ENCODE data around the gene NLRP12.
"Not testable (repeated sequence)": the region's sequence is repeated elsewhere in the genome, so short reads cannot be mapped to it uniquely, and the experiment has no call there.

NLRP12 gene, protein sequence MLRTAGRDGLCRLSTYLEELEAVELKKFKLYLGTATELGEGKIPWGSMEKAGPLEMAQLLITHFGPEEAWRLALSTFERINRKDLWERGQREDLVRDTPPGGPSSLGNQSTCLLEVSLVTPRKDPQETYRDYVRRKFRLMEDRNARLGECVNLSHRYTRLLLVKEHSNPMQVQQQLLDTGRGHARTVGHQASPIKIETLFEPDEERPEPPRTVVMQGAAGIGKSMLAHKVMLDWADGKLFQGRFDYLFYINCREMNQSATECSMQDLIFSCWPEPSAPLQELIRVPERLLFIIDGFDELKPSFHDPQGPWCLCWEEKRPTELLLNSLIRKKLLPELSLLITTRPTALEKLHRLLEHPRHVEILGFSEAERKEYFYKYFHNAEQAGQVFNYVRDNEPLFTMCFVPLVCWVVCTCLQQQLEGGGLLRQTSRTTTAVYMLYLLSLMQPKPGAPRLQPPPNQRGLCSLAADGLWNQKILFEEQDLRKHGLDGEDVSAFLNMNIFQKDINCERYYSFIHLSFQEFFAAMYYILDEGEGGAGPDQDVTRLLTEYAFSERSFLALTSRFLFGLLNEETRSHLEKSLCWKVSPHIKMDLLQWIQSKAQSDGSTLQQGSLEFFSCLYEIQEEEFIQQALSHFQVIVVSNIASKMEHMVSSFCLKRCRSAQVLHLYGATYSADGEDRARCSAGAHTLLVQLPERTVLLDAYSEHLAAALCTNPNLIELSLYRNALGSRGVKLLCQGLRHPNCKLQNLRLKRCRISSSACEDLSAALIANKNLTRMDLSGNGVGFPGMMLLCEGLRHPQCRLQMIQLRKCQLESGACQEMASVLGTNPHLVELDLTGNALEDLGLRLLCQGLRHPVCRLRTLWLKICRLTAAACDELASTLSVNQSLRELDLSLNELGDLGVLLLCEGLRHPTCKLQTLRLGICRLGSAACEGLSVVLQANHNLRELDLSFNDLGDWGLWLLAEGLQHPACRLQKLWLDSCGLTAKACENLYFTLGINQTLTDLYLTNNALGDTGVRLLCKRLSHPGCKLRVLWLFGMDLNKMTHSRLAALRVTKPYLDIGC

DNA sequence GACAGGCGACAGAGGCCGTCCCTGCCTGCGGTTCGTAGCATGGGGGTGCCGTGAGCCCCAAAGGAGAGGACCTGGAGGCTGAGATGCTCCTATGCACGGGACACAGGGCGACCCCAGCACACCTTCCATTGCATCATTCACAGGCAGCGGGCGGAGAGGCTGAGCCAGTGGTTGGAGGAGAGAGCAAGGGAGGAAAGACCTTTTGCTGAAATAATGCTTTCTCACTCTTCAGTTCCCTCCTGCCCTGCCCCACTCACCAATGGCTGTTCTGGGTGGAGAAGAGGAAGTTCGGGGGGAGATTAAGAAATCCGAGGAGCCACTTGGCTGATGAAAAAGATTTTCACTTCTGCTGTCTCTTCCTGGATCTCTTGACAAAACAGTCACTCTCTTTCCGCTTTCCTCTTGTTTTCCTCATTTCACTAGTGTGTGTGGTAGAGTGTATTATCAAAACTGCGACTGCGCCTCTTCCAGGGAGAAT is at the start of gene NLRP12:
TSS of gene NLRP12 (minus strand) at position 181 of the 478 bp plus-strand sequence. CDS start at position 41, 140 bp downstream.
- no peak for DNase-seq (ENCODE audit: low read depth)

DNA sequence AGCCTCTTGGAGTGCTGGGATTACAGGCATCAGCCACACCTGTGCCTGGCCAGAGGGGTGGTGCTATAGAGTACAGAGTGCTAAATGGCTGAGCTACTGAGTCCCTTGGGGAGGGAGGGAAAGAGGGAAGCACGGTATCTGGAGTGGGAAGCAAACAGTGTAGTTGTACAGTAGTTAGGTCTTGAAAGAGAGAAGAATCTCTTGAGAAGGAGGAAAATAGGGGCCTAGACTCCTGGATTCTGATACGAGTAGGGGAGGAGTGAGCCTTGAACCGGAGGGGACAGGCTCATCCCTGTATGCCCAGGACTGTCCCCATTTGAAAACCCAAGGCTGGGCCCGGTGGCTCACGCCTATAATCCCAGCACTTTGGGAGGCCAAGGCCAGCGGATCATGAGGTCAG is 48.6 kb upstream of the NLRP12 start:
- no peak for DNase-seq (ENCODE audit: low read depth)

DNA sequence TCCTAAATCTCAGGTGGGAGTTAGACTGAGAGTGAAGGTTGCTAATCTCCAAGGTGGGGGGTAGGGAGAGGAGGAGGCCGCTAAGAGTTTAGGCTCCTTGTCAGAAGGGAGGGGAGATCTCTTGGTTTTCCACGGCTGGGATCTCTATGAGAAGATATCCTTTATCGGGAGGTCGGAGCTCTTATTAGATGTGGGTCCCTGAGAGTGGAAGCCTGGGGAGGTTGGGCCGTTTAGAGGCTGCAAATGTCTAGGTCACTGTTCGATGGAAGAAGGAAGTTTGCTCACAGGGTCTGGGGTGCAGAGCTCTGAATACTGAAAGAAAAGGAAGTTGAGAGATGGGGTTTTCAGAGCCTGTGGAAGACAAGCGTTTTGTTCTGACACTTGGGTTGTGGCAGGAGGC is 47.3 kb upstream of the NLRP12 start:
- DNase-seq (ENCODE audit: low read depth) = no peak

DNA sequence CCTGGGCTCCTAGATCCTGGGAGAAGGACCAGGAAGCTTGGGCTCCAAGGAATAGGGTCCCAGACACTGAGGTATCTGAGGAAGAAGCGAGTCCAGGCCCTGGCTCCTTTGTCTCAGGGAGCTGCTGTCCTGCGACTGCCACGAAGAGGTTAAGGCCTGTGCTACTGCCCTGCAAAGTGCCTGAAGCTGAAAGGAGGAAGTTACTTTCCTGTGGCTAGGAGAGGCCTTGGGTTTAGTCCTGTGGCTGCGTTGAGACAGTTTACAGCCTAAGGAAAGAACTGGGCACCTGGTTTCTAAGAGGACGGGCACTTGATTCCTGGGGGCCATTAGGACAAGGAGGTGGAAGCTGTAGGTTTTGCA is 46.4 kb upstream of the NLRP12 start:
- no peak for DNase-seq (ENCODE audit: low read depth)

DNA sequence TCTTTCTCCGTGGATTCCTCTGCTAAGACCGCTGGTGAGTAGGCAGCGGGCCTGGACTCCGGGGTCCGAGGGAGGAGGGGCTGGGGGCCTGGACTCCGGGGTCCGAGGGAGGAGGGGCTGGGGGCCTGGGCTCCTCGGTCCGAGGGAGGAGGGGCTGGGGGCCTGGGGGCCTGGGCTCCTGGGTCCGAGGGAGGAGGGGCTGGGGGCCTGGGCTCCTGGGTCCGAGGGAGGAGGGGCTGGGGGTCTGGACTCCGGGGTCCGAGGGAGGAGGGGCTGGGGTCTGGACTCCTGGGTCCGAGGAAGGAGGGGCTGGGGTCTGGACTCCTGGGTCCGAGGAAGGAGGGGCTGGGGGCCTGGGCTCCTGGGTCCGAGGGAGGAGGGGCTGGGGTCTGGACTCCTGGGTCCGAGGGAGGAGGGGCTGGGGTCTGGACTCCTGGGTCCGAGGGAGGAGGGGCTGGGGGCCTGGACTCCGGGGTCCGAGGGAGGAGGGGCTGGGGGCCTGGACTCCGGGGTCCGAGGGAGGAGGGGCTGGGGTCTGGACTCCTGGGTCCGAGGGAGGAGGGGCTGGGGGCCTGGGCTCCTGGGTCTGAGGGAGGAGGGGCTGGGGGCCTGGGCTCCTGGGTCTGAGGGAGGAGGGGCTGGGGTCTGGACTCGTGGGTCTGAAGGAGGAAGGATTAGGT is 45.8 kb upstream of the NLRP12 start:
- not testable (repeated sequence) for DNase-seq (ENCODE audit: low read depth)

DNA sequence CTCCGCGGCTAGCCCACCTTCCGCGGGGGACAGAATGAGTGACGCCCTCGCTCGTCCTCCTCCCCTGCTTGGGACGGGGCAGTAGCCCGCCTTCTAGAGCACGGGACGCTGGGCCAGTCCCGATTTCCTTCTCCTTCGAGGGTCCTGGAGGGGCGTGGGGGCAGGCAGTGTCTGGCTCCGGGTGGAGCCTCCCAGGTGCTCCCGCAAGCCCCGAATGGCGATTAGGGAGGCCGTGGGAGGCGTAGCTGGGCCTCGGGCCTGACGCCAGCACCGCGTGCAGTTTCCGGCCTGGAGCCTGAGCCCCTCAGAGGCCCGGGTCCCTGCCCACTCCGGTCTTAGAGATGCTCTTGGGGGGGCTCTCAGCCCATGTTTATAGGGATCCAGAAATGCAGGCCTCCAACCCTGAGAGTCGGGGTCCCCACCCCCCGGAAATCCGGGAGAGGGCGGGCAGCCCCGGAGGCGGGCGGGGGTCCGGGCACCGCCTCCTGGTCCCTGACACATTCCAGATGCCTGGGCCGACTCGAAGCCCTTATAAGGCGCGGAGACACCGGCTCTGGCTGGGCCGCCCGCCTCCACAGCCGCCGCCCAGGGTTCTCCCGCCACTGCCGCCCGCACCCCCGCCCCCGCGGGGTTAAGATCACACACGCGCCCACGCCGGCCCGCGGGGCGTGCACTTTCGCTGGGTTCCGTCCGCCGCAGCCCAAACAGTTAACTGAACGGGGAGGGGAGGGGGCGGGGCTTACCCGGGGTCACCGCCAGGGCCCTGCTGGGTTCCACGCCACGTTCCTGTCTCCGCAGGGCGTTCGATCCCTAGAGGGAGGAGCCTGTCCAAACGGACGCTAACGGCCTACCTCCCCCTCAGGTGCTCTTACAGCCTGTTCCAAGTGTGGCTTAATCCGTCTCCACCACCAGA is 45.0 kb upstream of the NLRP12 start:
- DNase-seq (ENCODE audit: low read depth) = peak; percentile 77

DNA sequence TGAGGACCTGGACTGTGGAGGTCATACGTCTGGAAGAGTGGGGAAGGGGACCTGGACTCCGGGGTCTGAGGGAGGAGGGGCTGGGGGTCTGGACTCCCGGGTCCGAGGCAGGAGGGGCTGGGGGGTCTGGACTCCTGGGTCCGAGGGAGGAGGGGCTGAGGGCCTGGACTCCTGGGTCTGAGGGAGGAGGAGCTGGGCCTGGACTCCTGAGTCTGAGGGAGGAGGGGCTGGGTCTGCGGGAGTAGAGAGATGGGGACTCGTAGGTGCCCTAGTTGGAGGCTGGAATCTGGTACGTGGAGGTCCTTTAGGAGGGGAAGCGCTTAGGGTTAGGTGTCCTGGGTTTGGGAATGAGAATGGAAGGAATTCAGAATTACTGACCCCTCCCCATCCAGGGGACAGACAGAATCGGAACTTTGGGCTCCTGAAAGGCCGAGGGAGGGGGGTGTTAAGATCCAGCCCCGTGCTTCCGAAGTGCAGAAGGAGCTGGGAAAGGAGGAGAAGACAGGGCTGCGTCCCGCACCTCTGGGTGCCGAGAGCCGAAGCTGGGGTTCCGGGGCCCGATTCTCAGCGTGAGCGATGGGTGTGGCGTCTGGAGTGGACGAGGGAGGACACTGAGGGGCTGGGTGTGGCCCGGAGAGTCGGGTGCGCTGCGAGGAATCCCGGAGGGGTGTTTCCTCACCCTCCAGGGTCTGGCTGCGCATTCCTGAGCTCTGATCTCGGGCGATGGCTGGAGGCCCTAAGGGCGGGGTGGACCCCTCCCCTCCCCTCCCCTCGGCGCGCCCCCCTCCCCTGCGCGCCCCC is 44.2 kb upstream of the NLRP12 start:
- no peak for DNase-seq (ENCODE audit: low read depth)

DNA sequence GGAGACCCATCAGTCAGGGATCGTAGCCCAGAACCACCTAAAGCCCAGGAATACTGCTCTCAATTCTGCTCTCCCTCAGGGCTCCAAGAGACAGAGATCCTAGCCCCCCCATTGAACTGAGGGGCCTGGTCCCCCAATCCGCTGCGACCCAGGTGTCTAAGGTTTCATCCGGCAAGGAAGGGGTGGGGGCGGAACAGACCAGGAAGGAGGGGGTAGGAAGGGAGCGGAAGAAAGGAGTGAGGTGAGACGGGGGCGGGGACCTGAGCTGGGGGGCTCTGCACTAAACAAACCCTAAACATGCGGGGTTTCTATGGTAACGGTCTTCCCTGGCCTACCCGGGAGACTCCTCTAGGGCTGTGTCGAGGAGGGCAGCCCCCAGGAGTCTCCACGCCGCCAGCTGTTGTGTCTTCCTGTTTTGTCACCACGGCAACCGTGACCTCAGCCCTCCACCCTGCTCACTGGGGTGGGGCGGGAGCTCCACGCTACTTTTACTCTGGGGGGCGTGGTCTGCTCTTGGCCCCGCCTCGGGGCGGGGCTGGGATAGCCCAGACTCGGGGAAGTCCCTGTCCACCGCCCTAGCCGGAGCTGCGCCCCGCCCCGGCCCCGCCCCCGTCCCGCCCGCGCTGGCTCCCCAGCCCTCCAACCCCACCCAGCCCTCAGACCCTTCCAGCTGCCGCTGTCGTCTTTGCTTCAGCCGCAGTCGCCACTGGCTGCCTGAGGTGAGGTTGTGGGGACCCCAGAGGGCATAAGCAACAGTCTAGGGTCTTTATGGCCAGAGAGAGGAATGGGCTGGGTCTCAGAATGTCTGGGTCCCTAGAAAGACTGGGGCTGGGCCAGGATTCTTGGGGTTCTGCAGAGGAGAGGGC is 43.3 kb upstream of the NLRP12 start, which contains the start of gene MYADM:
TSS of gene MYADM (plus strand) at position 659 of the 866 bp plus-strand sequence. CDS start 5,647 bp downstream, outside the sequence.
- DNase-seq (ENCODE audit: low read depth) = peak; percentile 100

DNA sequence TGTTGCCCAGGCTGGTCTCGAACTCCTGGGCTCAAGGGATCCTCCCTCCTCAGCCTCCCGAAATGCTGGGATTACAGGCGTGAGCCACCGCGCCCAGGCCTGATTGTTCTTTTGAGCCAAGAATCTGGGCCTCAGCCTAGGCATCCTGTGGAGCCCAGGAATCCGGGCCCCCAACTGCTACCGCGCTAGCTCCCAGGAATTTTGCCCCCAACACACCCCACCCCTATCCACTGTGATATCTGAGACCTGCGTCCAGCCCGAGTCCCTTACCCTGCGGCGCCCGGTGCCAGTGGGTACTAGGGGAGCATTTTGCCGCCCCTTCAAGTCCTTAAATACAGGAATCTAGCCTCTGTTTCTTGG is 42.7 kb upstream of the NLRP12 start:
- no peak for DNase-seq (ENCODE audit: low read depth)

DNA sequence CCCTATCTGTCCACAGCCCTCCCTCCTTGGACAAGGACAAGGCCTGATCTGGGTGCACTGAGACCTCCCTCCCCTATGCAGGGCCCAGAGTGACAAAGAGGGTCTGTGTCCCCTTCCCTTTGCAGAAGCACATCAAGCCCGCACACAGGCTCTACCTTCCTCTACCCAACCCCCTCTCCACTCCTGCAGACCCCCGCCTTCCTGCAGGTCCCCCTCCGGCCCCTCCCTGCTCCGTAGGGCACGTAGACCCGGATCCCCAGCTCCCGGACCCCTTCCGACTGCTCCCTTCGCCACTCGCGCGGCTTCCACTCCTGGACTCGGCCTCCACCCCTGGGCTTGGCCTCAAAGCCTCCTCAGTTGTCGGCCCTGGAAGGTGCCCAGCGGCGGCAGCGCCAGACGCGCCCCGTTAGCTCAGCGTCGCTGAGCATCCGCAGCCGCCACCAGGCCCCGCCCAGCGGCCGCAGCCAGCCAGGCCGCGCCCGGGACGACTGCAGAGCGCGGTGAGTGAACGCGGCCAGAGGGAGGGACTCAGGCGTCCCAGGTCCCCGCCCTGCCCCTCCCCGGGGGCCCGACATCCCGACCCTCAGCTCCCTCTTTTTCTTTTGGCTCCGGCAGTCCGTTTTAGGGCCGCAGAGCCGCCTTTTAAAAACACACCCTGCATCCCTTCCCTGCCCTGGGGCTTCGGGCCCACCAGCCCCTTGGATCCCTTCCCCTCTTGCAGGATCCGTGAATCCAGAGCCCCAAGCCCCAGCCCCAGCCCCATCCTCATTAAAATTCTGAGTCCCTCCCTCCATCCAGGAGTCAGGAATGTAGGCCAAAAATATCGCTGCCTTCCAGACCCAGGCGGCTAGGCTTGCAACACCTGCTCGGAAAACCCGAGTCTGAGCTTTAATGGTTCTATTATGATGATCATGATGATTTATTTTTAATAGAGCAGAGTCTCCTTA is 42.1 kb upstream of the NLRP12 start:
- peak; percentile 50 for DNase-seq (ENCODE audit: low read depth)

DNA sequence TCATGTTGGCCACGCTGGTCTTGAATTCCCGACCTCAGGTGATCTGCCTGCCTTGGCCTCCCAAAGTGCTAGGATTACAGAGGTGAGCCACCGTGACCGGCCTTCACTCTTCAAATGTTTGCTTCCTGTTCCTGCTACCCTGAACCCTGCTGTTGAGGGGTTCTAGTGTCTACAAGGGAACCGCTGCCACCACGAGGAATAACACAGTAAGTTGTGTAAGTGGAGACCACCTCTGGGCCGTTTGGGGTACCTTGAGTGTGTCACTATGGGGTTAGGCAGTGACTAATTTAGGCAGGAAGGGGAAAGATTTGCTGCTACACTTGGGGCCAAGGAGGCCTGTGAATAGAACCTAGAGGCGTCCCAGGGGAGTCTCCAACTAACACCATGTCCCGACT is 41.4 kb upstream of the NLRP12 start:
- no peak for DNase-seq (ENCODE audit: low read depth)

DNA sequence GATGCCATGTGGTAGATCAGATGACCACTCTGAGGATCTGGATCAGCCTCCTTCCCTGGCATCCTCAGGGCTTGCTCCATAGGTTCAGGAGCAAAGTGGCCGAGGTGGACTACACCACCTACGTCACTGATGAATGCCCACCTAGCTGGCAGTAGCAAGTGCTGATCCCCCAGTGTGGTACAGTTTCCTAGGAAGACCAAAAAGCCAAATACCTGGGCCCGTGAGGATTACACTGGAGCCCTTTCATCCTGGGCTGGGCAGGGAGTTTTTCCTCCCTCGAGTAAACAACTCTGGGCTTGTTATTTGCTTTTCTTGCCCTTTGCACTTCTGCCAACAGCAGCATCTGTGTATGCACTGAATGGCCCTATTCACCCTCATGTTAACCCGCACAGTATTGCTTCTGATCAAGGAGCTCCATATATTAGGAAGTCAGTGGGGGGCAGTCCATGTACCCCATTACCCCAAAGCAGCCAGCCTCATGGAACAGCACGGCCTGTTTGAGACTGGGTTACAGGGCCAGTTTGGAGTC is 40.3 kb upstream of the NLRP12 start:
- DNase-seq (ENCODE audit: low read depth) = no peak

DNA sequence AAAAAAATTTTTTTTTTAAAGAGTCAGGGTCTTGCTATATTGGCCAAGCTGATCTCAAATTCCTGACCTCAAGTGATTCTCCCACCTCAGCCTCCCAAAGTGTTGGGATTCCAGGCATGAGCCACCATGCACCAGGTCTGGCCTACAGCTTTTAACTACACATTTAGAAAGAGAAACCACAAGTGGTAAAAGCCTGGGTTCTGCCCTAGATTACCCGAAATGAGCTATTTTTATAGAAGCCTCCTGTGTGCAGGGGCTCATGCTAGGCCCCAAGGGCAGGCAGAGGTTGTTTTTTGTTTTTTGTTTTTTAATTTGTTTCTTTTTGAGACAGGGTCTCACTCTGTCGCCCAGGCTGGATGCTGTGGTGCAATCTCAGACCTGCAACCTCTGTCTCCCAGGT is 29.6 kb upstream of the NLRP12 start:
- no peak for DNase-seq (ENCODE audit: low read depth)

DNA sequence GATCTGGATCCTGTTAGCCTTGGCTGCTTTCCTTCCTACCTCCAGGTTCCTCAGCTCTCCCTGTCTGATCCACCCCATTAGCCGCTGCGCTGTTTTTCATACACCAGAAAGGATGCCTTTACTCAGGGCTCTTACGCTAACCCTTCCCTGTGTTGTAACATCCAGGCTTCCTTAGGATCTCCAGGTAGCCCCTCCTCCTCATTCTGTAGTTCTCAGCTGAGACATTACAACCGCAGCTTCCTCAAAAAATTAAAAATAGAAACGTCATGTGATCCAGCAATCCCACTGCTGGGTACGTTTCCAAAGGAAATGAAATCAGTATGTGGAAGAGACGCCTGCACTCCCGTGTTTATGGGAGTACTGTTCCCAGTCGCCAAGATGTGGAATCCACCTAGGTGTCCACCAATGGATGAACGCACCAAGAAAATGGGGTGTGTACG is 25.1 kb upstream of the NLRP12 start:
- no peak for DNase-seq (ENCODE audit: low read depth)

DNA sequence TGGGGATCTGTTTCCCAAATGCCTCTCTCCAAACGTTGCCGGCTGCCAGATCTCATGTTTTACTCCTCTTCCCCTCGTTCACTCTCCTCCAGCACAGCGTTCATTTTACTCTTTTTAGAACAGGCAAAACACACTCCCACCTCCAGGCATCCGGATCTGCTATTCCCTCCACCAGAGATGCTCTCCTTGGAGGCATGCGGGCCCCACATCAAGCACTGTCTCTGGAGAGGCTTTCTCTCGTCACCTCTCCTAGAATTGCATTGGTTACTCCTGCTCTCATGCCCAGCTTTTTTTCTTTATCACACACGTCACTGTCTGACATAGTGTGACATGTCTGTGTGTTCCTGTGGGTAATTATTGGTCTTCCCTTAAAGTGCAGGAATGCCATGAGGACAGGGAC is 23.4 kb upstream of the NLRP12 start:
- DNase-seq (ENCODE audit: low read depth) = no peak

DNA sequence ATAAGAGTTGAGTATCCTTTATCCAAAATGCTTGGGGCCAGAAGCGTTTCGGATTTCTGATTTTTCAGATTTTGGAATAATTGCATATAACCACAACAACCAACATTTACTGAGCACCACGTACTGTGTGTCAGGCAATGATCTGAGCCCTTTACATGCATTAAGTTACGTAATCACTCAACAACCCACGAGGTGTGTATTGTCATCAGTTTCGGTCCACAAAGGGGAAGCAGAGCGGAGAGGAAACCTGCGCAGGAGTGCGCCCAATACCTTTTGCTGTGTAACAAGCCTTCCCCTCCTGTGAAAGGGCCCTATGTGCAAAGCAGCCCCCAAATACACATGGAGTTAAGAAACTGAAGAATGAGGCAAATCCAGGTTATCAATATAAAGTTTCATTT is 20.7 kb upstream of the NLRP12 start:
- DNase-seq (ENCODE audit: low read depth) = no peak

DNA sequence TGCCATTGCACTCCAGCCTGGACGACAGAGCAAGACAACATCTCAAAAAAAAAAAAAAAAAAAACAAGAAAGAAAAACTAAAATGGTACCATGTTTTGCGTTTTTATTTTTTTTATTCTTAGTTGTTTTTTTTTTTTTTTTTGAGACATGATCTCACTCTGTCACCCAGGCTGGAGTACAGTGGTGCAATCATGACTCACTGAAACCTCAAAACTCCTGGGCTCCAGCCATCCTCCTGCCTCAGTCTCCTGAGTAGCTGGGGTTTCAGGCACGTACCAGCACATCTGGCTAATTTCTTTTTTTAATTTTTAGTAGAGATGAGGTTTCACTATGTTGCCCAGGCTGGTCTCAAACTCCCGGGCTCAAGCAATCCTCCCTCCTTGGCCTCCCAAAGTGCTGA is 16.8 kb upstream of the NLRP12 start:
- DNase-seq (ENCODE audit: low read depth) = not testable (repeated sequence)

DNA sequence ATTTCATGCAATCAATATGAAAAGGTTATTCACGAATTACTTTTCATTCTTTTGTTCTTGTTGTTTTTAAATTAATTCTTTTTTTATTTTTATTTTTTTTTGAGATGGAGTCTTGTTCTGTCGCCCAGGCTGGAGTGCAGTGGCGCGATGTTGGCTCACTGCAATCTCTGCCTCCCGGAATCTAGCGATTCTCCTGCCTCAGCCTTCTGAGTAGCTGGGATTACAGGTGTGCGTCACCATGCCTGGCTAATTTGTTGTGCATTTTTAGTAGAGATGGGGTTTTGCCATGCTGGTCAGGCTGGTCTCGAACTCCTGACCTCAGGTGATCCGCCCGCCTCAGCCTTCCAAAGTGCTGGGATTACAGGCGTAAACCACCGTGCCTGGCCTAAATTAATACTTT is 16.1 kb upstream of the NLRP12 start:
- not testable (repeated sequence) for DNase-seq (ENCODE audit: low read depth)

Data from activated T-helper 1 cell treated with Interleukin-2 at 50 U/mL for 16 hours (primary cell).